A549 (cell line): ENCODE data around the gene CDC45.

Experiments used
- EP300 ChIP-seq, 2 experiments: fragments of >200 bp; sonication (Bioruptor Twin); formaldehyde crosslinking; IDR thresholded peaks; 2 replicates in 1 of 2; 3 replicates in 1 of 2; pipeline ENCODE4 v1.6.1; 2016 to 2017
- POLR2A ChIP-seq: IDR thresholded peaks from 2 replicates; pipeline ENCODE4 v1.6.1; 2012; ENCODE audit warnings: mild to moderate bottlenecking, low read length
- RAD21 ChIP-seq, 2 experiments: fragments of >200 bp in 1 of 2; sonication (Bioruptor Twin) in 1 of 2; formaldehyde crosslinking in 1 of 2; IDR thresholded peaks in 1 of 2; conservative IDR thresholded peaks in 1 of 2; 2 replicates in 1 of 2; 3 replicates in 1 of 2; pipeline ENCODE4 v1.6.1; 2012 to 2018; ENCODE audit warnings: inconsistent platforms in 1 of 2
- RFX5 ChIP-seq: fragments of 450-650 bp; IDR thresholded peaks from 2 replicates; pipeline ENCODE4 v1.7.1; 2014; ENCODE audit warnings: antibody characterized with exemption, mild to moderate bottlenecking, moderate library complexity
- TF ChIP-seq, protein P1 (sequence below): fragments of >200 bp; sonication (Bioruptor Twin); formaldehyde crosslinking; IDR thresholded peaks from 3 replicates; pipeline ENCODE4 v1.5.1; 2016

DNA sequence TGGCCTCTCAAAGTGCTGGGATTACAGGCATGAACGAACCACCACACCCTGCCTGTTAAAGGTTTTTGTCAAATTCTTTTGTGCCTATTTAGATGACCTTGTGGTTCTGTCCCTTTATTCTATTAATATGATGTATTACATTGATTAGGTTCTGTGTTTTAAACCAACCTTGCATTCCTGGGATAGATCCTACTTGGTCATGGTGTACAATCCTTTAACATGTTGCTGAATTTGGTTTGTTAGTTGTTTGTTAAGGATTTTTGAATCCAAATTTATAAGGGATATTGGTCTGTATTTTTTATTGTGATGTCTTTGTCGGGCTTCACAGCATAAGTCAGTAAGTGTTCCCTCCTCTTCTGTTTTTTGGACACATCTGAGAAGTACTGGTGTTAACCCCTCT, 73.5 kb downstream of the CDC45 start:
- TF ChIP-seq POLR2A, result no peak
- TF ChIP-seq RFX5, result no peak
- TF ChIP-seq RAD21 (conservative IDR thresholded peaks at IDR 0.05 in 1 of 2, IDR thresholded peaks at IDR 0.05 in 1 of 2), result no peak
- TF ChIP-seq, protein P1, sequence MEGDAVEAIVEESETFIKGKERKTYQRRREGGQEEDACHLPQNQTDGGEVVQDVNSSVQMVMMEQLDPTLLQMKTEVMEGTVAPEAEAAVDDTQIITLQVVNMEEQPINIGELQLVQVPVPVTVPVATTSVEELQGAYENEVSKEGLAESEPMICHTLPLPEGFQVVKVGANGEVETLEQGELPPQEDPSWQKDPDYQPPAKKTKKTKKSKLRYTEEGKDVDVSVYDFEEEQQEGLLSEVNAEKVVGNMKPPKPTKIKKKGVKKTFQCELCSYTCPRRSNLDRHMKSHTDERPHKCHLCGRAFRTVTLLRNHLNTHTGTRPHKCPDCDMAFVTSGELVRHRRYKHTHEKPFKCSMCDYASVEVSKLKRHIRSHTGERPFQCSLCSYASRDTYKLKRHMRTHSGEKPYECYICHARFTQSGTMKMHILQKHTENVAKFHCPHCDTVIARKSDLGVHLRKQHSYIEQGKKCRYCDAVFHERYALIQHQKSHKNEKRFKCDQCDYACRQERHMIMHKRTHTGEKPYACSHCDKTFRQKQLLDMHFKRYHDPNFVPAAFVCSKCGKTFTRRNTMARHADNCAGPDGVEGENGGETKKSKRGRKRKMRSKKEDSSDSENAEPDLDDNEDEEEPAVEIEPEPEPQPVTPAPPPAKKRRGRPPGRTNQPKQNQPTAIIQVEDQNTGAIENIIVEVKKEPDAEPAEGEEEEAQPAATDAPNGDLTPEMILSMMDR, result no peak
- TF ChIP-seq EP300 (IDR thresholded peaks at IDR 0.05), result no peak
